GM21447 (cell line): Measurements from ENCODE around the gene SBF2.
"Not testable (repeated sequence)": the region's sequence is repeated elsewhere in the genome, so short reads cannot be mapped to it uniquely, and the experiment has no call there.

Source experiments
- ATAC-seq: cut with Tn5 transposase; IDR thresholded peaks from one replicate; pipeline ENCODE4 v1.9.1; 2021; ENCODE audit not compliant: unreplicated experiment

The SBF2 gene

DNA sequence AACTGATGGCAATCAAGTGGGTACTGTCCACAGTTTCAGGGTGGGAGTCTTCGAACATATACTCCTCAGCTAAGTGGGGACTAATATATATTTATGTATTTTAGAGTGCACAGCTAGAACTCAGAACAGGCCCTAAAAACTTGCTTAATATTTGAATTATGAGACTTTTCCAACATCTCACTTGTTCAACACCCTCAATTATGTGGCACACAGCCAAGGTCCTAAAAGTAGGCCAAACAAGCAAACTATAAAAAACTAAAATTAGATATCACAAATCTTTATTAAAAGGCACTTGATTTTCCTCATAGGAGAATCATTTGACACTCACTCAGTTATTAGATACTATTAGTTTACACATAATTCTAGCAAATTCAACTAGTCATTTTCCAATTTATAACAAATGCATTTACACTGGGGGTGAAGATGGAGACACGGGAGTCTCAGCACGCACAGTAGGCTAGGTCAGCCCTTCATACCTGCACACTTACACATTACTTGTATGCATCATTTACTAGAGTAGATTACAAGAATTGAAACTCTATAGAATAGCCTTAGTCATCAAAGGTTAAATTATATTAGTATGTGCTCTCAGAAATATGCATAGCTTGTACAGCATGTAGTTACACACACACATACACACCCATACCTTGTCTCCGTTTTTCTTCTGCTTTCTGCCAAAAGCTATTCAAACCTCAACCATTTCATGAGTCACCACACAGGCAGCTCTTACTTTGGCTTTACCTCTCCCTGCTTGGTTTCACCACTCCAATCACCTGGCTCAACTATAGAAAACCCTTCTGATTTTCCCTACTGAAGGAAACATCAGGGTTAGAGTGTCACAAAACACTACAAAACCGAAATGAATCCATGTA, 171.5 kb downstream of the SBF2 start:
- no peak for ATAC-seq

DNA sequence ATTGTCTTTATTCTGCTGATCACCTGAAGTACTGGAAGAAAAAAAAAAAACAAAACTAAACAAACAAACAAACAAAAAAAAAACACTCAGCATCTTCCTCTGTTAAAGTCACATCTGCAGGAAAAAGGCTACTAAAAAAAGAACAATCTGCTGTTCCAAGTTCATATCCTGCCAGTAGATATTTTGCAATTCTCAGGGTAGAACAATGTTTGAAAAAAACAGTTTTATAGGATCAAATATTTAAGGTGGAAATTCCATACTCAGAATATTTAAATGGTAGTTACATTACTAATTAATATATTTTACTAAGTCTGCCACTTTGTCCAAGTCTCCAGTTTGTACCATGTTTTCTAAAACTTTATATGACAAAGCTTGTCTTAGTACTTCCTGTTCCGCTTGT, 175.2 kb downstream of the SBF2 start:
- no peak for ATAC-seq

DNA sequence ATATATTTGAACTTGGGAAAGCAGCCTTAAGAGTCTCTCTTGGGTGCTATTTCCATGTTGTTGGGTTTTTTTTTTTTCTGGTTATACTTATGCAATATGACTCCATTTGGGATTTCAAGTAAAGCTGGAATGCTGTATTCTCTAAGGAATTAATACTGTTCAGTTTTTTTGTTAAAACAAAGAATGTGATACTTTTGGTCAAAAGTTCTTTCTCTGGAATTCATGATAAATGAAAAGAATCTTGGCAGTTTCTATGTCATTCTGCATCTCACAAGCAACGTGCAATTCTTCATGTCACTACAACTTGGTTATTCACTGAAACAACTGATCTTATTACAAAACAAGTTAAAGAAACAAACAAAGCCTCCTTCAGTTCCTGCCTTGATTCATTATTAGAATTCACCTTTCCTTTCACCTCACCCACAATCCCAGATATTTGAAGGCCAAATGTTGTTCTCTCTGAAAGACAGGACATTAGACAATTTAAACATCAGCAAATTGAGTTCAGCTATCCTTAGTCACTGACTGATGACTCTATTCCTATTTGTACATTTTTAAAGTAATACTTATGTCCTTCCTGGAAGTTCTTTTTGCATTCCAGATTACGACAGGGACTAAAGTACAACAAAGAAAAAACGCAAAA, 176.2 kb downstream of the SBF2 start:
- ATAC-seq: no peak

DNA sequence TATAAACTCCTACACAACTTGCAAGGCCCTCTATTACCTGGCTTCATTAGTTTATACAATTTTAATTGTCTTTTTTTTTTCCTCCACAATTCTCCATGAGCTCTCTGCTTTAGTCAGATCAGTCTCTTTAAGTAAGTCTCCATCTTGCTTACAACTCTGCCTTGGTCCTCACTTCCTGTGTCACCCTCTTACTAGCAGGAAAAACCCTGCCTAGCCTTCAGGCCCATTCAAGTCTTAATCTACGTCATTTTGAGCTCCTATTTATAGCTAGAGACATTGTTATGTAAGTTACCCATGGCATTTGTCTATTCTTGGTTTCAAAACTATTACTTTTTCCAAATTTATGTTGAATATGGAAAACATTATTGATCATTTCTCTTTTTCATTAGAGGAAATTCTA, 177.4 kb downstream of the SBF2 start:
- no peak for ATAC-seq

DNA sequence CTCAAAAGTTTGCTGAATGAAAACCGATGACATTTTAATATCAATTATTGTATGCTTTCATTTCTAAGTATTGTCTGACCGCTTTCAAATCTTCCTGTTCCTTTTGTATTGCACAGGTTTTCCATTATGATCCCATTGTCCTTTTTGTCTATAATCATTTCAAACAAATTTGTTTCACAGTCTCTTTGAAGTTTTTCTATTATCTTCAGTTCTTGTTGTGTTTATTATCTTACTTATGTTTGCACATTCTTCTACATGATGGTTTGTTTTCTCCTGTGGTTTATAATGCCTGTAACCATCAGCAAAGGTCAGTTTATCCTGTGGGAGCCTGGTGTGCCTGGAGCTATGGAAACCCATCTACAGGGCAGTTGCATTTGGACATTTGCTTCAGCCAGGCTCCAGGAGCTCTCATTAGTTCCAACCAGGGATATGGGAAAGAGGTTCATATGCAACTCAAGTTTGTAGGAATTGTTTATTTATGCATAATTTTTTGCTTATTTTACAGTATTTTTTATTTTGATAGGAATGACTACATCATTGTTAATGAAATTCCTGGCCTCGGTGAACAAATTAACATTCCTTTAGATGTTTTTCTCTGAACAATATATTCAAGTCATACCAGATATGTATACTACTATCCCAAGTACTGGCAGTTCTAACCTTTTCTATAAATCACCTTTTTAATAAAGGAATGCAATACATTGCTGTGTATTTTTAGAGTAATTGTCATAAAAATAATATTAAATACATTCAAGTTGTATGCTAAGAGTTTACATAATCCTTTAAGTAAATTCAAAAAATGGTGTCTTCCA, 179.2 kb downstream of the SBF2 start:
- no peak for ATAC-seq

DNA sequence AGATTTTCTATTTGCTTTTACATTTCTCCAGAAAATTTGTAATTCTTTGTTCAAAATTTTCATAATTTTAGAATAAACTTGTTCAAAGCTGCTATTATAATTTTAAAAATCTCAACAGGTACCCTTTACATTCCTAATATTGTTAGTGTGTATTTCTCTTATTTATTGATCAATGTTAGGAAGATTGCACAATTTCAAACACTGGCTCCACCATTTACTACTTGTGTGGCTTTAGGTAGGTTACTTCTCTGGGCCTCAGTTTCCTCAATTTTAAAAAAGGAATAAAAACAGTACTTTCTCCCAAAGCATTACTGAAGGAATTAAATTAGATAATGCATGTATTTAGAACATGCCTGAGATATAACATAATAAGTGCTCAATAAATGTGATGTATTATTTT, 180.2 kb downstream of the SBF2 start:
- ATAC-seq: no peak

DNA sequence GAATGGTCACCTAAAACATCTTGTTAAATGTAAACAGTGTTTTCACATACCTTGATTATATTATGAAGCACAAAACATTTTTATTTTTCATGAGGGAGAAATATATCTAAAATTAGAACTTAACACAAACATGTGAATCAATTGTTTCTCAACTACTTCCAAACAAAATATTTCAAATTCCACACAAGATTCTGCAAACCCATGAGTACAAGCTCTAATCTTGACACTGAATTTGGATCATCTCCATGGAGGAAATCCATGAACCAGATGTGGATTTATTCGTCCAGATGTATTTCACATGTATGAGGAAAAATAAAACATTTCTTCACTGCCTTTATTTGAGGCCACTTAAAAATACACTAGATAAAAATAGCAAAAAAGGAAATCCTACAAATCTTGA, 184.2 kb downstream of the SBF2 start:
- no peak for ATAC-seq

DNA sequence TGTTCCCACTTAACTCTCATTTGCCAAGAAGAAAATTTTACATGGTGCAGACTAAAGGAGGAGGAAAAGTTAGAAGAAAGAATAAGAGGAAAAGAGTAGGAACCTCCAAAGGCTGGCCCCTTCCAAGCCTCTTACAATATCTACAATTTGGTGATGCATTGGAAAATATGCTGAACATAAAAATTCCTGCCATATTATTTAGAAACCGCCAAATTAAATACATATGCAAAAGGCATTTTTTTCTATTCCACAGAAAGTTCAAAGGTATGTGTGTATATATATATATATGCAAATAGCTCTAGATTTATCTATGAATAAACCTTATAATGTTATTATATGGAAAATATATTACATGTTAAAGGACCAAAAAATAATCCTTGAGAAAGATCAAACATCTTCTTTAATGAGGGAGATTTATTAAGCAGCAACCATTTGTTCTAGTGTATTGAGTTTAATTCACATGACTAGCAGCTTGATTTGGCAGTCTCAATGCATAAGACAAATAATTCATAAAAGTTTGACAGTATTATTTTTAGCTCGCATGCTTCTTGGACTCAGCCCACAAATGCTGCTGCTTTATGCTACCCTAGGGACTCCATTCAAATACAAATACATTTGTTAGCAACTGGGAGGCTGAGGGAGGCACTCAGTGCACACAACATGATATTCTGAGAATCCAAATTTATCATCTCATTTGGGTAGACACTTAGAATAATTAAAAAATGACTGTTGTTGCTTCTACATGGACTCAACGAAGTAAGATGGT, 184.9 kb downstream of the SBF2 start:
- ATAC-seq: no peak

DNA sequence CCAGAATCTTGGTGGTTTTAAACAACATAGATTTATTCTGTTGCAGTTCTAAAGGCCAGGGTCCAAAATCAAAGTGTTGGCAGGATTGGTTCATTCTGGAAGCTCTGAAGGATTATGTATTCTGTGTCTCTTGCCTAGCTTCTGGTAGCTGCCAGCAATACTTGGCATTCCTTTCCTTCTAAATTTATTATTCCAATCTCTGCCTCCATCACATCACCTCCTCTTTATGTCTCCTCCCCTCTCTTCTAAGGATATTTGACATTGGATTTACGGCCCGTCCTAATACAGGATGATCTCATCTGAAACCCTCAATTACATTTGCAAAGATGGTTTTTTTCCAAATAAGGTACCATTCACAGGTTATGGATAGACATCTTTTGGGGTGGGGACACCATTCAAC, 186.5 kb downstream of the SBF2 start:
- no peak for ATAC-seq

DNA sequence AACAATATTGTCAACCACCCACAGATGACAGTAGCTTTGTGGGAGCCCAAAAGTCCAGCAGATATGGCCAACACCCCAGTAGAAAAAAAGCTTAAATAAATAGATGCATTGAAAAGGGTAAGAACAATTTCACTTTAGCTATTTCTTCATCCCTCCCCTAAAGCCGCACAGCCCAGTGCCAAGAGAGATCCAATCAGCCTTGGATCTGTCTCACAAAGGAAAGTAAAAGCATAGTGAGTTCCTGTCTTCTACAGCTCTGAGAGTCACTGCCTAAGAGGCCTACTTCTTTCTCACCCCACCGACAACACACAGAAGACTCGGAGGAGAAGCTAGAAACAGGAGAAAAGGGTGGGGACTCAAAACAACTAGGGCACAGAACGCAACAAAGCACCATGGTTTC, 196.4 kb downstream of the SBF2 start:
- no peak for ATAC-seq

DNA sequence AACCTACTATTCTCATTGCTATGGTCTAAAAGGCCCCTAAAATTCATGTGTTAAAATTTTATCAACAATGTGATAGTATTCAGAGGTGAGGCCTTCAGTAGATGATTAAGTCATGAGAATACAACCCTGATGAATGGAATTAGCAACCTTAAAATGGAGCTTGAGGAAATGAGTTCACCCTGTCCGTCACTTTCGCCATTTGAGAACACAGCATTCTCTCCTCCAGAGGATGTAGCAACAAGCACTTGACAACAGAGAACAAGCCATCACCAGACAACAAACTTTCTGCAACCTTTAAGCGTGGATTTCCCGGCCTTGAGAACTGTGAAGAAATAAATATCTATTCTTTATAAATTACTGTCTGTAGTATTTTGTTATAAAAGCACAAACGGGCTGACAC, 197.0 kb downstream of the SBF2 start:
- no peak for ATAC-seq

DNA sequence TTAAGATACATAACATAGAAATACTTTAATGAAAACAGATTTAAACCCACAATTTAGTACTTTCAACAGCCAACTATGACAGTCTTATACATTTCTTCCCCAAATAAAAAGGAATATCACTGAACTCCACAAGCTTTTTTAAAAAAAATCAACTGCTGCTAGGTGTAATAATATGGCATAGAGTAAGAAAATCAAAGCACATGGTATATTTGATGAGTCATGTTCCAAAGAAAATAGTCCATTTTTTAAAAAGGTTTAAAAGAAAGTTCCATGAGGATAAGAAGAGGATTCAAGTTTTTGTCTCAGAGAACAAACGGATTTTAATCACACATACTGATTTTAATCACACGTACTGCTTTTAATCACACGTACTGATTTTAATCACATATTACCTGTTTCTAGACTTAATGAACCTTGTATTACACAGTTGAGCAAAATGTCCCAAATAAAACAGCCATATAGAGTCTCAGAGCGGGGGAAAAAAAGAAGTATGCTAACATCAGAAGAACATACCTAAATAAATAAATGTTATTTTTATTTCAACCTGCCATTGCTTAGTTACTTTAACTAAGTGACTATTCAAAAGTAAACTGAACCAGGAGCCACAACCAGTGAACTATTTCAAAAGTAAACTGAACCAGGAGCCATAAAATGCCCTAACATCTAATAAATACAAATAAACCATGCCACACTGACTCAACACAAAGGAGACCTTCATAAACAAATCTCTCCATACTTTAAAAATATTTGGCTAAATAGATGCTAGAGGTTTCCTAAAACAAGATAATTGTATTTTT, 198.4 kb downstream of the SBF2 start:
- no peak for ATAC-seq

DNA sequence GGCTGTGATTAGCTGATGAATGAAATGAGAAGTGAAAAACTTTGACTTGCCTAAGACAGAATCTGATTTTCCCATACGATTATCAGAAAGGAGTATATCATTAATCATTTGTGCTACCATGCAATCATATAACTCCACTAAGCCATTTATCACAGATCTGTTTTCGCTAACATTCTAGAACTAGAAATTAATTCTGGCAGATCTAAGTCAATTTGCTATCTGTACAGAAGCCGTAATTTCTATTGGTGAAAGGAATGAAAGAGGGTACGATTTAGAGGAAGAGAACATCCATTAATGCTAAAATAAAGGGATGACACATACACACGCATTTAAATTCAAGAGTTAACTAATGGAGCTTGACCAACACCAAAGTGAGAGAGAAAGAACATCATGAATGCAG, 201.6 kb downstream of the SBF2 start:
- ATAC-seq: no peak

DNA sequence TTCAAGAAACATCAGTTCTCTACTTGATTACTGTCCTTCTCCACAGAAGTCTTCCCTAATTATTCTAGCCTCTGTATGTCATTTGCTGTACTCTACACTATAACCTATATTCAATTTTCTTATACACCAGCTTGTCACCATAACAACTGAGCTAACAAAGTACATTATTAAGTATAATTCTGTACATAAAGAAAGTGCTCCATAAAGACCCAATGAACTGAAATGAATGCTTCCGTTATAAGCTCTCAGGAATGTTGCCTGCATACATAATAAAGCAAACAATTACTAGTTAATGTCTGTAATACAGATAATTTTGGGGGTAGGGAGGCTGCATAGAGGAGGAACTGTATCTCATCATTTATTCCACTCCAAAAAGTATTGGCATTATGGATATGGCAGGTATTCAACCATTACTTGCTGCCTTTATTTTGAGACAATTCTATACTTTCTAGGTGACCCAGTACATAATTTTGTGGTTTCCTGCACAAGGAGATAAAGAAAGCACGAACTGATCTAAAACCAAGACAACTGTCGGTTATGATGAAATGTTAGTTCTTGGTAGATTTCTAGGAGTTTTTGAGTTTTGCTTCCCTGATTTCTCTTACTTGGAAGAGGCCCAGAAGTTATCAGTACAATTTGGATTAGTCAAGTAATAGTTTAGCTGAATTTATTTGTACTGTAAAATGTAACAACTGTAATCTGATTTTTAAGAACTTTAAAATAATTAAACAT, 202.5 kb downstream of the SBF2 start:
- ATAC-seq: no peak

DNA sequence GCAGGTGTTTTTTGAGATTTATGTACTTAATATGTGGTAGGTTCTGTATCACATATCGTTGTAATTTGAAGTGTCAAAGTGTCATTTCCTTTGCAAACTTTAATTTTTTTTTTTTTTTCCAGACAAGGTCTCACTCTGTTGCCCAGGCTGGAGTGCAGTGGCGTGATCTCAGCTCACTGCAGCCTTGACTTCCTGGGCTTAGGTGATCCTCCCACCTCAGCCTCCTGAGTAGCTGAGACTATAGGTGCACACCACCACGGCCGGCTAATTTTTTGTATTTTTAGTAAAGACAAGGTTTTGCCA, 206.1 kb downstream of the SBF2 start:
- not testable (repeated sequence) for ATAC-seq

DNA sequence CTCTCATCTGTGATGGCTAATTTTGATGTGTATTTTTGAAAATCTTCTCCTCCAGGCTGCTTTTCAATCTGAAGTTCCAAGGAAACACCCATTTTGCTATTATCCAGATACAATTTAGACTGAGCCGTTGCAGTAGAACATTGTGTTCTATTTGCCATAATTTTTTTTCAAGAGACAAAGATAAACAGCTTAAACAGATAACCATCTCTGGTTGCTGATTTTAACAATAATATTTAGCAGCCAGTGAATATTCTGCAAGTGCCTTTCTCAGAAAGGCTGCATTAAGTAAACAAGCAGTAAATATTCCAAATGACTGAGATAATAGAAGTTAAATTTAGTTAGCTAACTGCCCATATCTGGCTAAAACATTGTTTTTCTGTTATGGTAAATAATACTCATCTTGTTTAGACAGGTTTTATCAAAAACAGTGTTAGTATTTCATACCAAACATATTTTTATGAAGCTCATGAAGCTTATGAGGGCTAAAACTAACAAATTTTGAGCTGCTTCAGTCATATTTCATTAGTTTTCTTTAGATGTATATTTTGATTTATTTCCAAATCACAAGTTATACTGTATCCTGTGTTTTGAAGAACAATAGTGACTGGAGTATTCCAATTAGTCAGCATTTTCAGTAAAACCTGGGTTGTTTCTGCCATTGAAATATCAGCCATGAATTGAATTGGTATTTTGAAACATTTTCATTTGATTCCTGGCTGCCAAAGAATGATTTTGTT, 206.7 kb downstream of the SBF2 start:
- no peak for ATAC-seq

DNA sequence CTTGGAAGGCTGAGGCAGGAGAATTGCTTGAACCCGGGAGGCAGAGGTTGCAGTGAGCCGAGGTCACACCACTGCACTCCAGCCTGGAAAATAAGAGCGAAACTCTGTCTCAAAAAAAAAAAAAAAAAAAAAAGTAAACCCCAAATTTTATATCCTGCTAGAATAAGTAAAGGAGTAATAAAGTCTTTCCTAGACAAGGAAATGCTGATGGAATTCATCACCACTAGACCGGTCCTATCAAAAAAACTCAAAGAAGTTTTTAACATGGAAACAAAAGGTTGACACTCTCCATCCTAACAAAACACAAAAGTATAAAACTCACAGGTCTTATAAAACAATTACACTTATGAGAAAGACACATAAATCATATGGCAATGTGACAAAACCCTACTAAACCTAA, 213.9 kb downstream of the SBF2 start:
- ATAC-seq: no peak

DNA sequence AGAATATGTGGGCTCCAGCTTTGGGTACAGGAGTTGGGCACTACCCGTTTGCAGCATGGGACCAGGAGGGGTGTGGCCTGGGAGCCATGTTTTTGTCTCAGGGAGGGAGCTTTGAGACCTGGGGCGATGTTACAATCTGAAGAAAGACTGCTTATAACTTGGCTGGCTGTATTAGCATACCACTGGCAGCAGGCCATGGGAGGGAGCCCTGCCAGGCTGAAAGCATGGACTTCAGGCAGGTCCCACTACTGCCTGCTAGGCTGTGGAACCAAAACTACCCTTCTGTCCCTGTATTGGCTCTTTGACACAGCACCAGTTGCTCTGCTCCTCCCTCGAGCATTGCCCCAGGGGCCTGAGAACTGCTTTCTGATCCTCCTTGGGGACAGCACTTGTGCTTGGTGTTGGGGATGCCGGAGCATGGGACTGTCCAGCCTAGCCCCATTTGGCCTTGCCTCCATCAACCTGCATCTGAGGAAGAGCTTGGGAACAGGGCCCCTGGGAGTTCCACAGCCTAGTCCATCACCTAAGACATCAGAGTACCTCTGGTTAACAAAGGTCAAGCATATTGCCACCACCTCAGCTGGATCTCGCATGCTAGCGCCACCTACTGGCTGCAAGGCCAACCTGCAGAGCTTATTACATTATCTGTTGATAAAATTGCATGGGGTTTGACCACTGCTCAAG, 217.4 kb downstream of the SBF2 start:
- peak; percentile 73 for ATAC-seq

DNA sequence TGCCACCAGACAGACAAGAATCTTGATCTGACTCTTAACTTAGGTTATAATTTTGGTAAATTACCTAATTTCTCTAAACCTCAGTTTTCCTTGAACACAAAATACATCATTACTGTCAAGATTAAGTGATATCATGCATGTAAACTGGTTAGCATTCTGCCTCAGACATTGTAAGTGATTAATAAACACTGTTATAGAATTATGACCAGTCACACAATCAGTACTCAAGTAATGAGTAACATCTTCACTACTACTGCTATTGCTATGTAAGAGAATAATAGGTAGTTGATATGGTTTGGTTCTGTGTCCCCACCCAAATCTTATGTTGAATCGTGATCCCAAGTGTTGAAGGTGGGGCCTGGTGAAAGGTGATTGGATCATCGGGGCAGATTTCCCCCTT, 218.9 kb downstream of the SBF2 start:
- ATAC-seq: no peak
